HG03097 (cell line): ENCODE data around the gene TEKTIP1.
"Not testable (repeated sequence)": the region's sequence is repeated elsewhere in the genome, so short reads cannot be mapped to it uniquely, and the experiment has no call there.

ENCODE experiments used
- ATAC-seq: cut with Tn5 transposase; IDR thresholded peaks from one replicate; pipeline ENCODE4 v1.9.1; 2021; ENCODE audit not compliant: unreplicated experiment, low FRiP score

The TEKTIP1 gene

GRCh38 chr19:3580156-3580934, 41.4 kb downstream of the TEKTIP1 start:
- ATAC-seq: no peak

GRCh38 chr19:3581792-3582191, 42.8 kb downstream of the TEKTIP1 start:
- ATAC-seq: not testable (repeated sequence)

- ATAC-seq: not testable (repeated sequence)
These were observed 45.2 kb downstream of the TEKTIP1 start for GRCh38 chr19:3584036-3584802.

- no peak for ATAC-seq
These were observed 46.5 kb downstream of the TEKTIP1 start, which contains the start of gene GIPC3 for GRCh38 chr19:3585301-3586126. TSS of gene GIPC3 (plus strand) at chr19:3585478. CDS start at chr19:3585598, 120 bp downstream.

GRCh38 chr19:3586127-3586626, 47.2 kb downstream of the TEKTIP1 start:
- no peak for ATAC-seq

GRCh38 chr19:3586707-3587346, 47.9 kb downstream of the TEKTIP1 start:
- no peak for ATAC-seq

- no peak for ATAC-seq
These were observed 50.5 kb downstream of the TEKTIP1 start for GRCh38 chr19:3589439-3589838.

GRCh38 chr19:3589949-3590348, 51.0 kb downstream of the TEKTIP1 start:
- no peak for ATAC-seq

GRCh38 chr19:3590991-3591659, 52.2 kb downstream of the TEKTIP1 start:
- no peak for ATAC-seq

- ATAC-seq: no peak
These were observed 53.1 kb downstream of the TEKTIP1 start for GRCh38 chr19:3591876-3592613.

GRCh38 chr19:3593156-3593555, 54.2 kb downstream of the TEKTIP1 start:
- no peak for ATAC-seq
